Adrenal gland (tissue), 5 donors: Measurements from ENCODE around the gene CA5B.

Experiments used
- POLR2A ChIP-seq, 2 donors: fragments of 450-650 bp; IDR thresholded peaks; one replicate each; pipeline ENCODE4 v1.6.1; 2017; ENCODE audit warnings: antibody characterized with exemption in 2 of 2, mild to moderate bottlenecking in 2 of 2, moderate library complexity in 1 of 2
- TF ChIP-seq, protein P1 (sequence below), 6 experiments: fragments of 450-650 bp in 4 of 6; fragments of 200-600 bp in 2 of 6; sonication (generic) in 1 of 6; IDR thresholded peaks; 1 replicate in 5 of 6; 2 replicates in 1 of 6; pipeline versions ENCODE4 v1.5.1 to v1.8.0; 2016 to 2021; ENCODE audit warnings: antibody characterized with exemption in 6 of 6, mild to moderate bottlenecking in 2 of 6, moderate library complexity in 1 of 6
- donor health status: DM: no; HTN: no; CAD: no.

DNA sequence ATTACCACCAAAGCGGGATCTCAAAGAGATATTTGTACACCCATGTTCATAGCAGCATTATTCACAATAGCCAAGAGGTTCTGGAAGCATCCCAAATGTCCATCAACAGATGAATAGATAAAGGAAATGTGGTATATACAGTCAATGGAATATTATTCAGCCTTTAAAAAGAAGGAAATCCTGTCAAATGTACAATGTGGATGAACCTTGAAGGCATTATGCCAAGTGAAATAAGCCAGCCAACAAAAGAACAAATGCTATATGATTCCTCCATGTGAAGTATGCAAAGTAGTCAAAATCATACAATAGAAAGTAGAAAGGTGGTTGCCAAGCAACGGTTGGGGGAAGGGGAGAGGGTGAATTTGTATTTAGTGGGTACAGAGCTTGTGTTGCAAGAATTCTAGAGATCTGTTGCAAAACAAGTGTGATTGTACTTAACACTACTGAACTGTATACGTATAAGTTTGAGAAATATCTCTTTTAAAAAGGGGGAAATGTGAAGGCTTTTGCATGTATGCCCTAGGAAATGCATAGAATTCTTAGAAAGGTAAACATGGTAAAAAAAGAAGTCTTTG lies 47.2 kb downstream of the CA5B start:
- TF ChIP-seq, protein P1, sequence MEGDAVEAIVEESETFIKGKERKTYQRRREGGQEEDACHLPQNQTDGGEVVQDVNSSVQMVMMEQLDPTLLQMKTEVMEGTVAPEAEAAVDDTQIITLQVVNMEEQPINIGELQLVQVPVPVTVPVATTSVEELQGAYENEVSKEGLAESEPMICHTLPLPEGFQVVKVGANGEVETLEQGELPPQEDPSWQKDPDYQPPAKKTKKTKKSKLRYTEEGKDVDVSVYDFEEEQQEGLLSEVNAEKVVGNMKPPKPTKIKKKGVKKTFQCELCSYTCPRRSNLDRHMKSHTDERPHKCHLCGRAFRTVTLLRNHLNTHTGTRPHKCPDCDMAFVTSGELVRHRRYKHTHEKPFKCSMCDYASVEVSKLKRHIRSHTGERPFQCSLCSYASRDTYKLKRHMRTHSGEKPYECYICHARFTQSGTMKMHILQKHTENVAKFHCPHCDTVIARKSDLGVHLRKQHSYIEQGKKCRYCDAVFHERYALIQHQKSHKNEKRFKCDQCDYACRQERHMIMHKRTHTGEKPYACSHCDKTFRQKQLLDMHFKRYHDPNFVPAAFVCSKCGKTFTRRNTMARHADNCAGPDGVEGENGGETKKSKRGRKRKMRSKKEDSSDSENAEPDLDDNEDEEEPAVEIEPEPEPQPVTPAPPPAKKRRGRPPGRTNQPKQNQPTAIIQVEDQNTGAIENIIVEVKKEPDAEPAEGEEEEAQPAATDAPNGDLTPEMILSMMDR (IDR thresholded peaks at IDR 0.05) = no peak
- no peak for TF ChIP-seq POLR2A (IDR thresholded peaks at IDR 0.05)
